Measurements from ENCODE around the gene ZNF195.

- TF ChIP-seq CTCF (IDR thresholded peaks at IDR 0.05 in 2 of 3, conservative IDR thresholded peaks at IDR 0.05 in 1 of 3; ENCODE audit: borderline replicate concordance in 1 of 3, insufficient read depth in 1 of 3, low read depth in 2 of 3, low read length in 2 of 3) (no peak), EGR1 (IDR thresholded peaks at IDR 0.05; ENCODE audit: low read depth) (no peak), POLR2AphosphoS5 (IDR thresholded peaks at IDR 0.05; ENCODE audit: low read depth, low read length) (no peak), POLR2A (IDR thresholded peaks at IDR 0.05; ENCODE audit: borderline replicate concordance, extremely low read depth, insufficient read depth, insufficient read length) (no peak), REST (IDR thresholded peaks at IDR 0.05; ENCODE audit: low read depth) (no peak)
These were observed 32.4 kb downstream of the ZNF195 start for GRCh38 chr11:3346587-3346986.

Measured in HCT116 (cell line).